Motor neuron (in vitro differentiated cells): Measurements from ENCODE around the gene PNKD. TPM values are rescaled to one million over a fixed set of nuclear protein-coding genes. Genes with fewer than 3 reads are reported as not detected.

Source experiments
- ATAC-seq, 8 experiments: fragments of 200-7000 bp; cut with Tn5 transposase; replicated peaks in 6 of 8; 2 replicates each; pipeline ENCODE4 v1.8.0; 2021; ENCODE audit warnings: mild to moderate bottlenecking in 8 of 8, moderate library complexity in 8 of 8
- H3K27ac ChIP-seq, 2 donors: fragments of 250-450 bp; sonication (Bioruptor Pico); 2 replicates each; pipeline ENCODE4 v1.9.0; 2021; ENCODE audit warnings: antibody characterized with exemption in 2 of 2, mild to moderate bottlenecking in 2 of 2, moderate library complexity in 1 of 2
- H3K4me1 ChIP-seq, 2 donors: fragments of 250-450 bp; sonication (Bioruptor Pico); replicated peaks in 1 of 2; 2 replicates each; pipeline ENCODE4 v1.6.1; 2021; ENCODE audit warnings: antibody characterized with exemption in 2 of 2, mild to moderate bottlenecking in 2 of 2, moderate library complexity in 1 of 2
- H3K4me3 ChIP-seq, 5 donors: fragments of 250-450 bp; sonication (Bioruptor Pico); 2 replicates each; pipeline ENCODE4 v1.9.0; 2021; ENCODE audit warnings: antibody characterized with exemption in 5 of 5, mild to moderate bottlenecking in 5 of 5, moderate library complexity in 4 of 5
- WGBS, 10 experiments: fragments of 450-650 bp; shearing (Covaris generic); methylation state at CpG; one replicate each; pipeline ENCODE4 v1.0.0; 2022; 5-methylcytosine and 5-hydroxymethylcytosine counted together
- in situ Hi-C, 9 experiments: fragments of 400-800 bp; cut with MboI; loops; one replicate each; pipeline ENCODE4 v1.15.0; 2021; ENCODE audit warnings: low sequenced_read_pairs in 9 of 9, low pct_unique_long_range_greater_than_20kb in 2 of 9; ENCODE audit not compliant: unreplicated experiment in 9 of 9
- total RNA-seq, 8 experiments: library from RNA; unstranded; fragments of 300-600 nt; gene quantifications; 2 replicates each; pipeline versions ENCODE4 v1.2.3 to v1.2.4, GENCODE V29; 2022

The PNKD gene
- total RNA-seq, 8 experiments from 2014 or later, result 41.4 to 122 (median 60.8) TPM

- in situ Hi-C loops, result loop anchor here in 8 of 9 experiments (10.0 to 25.0 kb wide), 2 partner anchors 85 to 102 kb away; partner anchors contain the start of gene TMBIM1 (in 7 of the 8)
- ATAC-seq, result no peak
- H3K4me1 ChIP-seq, result no peaks in the 10 kb centered on the region
- no peak overlapping the region for H3K4me3 ChIP-seq
- WGBS, 10 experiments, result 49 to 100% (median 86%) methylated on average over 1 to 11 of the region's 17 CpGs; no CpG with 5 or more reads in 3 of the 10 experiments
- H3K27ac ChIP-seq, result no peak overlapping the region
Observed at GRCh38 chr2:218389333-218390150, 119.2 kb downstream of the PNKD start.

GRCh38 chr2:218391202-218391601, 120.9 kb downstream of the PNKD start:
- 73 to 100% methylated on average over 2 to 3 of the region's 23 CpGs; no CpG with 5 or more reads in 8 of the 10 experiments for WGBS, 10 experiments
- ATAC-seq, result no peak
- no peak overlapping the region for H3K4me3 ChIP-seq
- H3K27ac ChIP-seq, result no peak overlapping the region
- in situ Hi-C loops, result loop anchor here in 8 of 9 experiments (10.0 to 25.0 kb wide), 2 partner anchors 86 to 104 kb away; partner anchors contain the start of gene TMBIM1 (in 7 of the 8)
- no peaks in the 10 kb centered on the region for H3K4me1 ChIP-seq

GRCh38 chr2:218392459-218392858, 122.1 kb downstream of the PNKD start:
- Histone ChIP-seq H3K27ac (no peak overlapping the region), H3K4me1 (peaks cover 0 to 6% of the 10 kb centered on the region in 2 donors), H3K4me3 (no peak overlapping the region)
- no peak for ATAC-seq
- in situ Hi-C loops, result loop anchor here in 8 of 9 experiments (10.0 to 25.0 kb wide), 2 partner anchors 88 to 105 kb away; partner anchors contain the start of gene TMBIM1 (in 7 of the 8)
- WGBS, 10 experiments, result 75 to 100% (median 89%) methylated on average over 1 to 4 of the region's 5 CpGs; no CpG with 5 or more reads in 4 of the 10 experiments

DNA sequence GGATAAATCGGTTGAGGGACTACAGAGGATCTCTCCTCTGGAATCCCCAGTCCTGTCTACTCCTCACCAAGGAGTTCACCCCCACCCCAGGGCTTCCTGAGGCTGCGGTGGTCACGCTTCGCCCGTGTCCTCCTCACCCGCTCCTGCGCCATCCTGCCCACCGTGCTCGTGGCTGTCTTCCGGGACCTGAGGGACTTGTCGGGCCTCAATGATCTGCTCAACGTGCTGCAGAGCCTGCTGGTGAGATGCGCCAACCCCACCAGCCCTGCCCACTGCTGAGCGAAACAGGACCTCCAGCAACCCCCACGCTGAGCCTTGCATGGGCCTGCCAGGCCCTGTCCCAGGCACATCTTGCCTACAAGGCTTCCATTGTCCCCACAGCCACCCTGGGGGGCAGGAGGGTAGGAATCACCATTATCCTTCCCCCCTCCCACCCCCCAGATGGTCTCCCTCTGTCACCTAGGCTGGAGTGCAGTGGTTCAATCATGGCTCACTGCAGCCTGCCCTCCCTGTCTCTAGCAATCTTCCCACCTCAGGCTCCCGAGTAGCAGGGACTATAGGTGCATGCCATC, 122.7 kb downstream of the PNKD start:
- WGBS, 10 experiments, result 0 to 80% (median 50%) methylated on average over 1 to 4 of the region's 16 CpGs; no CpG with 5 or more reads in 5 of the 10 experiments
- ATAC-seq, result no peak
- Histone ChIP-seq H3K4me1 (peaks cover 0 to 11% of the 10 kb centered on the region in 2 donors), H3K4me3 (no peak overlapping the region), H3K27ac (no peak overlapping the region)
- in situ Hi-C loops, result loop anchor here in 8 of 9 experiments (10.0 to 25.0 kb wide), 2 partner anchors 88 to 106 kb away; partner anchors contain the start of gene TMBIM1 (in 7 of the 8)

GRCh38 chr2:218393750-218394290, 123.5 kb downstream of the PNKD start:
- Histone ChIP-seq H3K27ac (no peak overlapping the region), H3K4me1 (peaks cover 0 to 20% of the 10 kb centered on the region in 2 donors), H3K4me3 (no peak overlapping the region)
- in situ Hi-C loops, result loop anchor here in 8 of 9 experiments (10.0 to 25.0 kb wide), 2 partner anchors 89 to 107 kb away; partner anchors contain the start of gene TMBIM1 (in 7 of the 8)
- WGBS, 10 experiments, result 20 to 80% (median 41%) methylated on average over 1 to 2 of the region's 8 CpGs; no CpG with 5 or more reads in 5 of the 10 experiments
- no peak for ATAC-seq

DNA sequence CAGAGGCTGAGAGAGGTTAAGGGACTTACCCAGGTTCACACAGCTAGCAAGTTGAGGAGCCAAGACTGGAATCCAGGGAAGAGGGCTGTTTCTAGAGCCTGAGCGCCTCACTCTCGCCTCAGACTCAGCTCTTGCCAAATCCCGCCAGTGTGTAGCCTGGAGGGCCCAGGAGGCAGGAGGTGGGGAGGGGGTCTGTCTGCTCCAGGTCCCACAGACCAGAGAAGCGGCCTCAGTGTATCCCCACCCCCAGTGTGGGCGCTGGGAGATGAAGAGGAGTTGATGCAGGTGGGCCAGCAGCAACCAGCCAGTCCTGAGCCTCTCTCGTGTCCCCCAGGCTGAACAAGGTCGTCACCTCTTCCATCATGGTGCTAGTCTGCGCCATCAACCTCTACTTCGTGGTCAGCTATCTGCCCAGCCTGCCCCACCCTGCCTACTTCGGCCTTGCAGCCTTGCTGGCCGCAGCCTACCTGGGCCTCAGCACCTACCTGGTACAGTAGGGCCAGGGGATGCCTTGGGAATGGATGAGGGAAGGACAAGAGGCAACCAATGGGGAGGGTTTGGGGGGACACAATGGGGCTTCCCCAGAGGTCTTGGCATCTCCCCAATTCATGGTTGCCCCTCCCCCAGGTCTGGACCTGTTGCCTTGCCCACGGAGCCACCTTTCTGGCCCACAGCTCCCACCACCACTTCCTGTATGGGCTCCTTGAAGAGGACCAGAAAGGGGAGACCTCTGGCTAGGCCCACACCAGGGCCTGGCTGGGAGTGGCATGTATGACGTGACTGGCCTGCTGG, 124.2 kb downstream of the PNKD start:
- in situ Hi-C loops, result loop anchor here in 8 of 9 experiments (10.0 to 25.0 kb wide), 2 partner anchors 90 to 107 kb away; partner anchors contain the start of gene TMBIM1 (in 7 of the 8)
- H3K4me3 ChIP-seq, result no peak overlapping the region
- no peak overlapping the region for H3K27ac ChIP-seq
- no peak for ATAC-seq
- peaks cover 0 to 20% of the 10 kb centered on the region in 2 donors for H3K4me1 ChIP-seq
- 50 to 86% (median 80%) methylated on average over 1 to 6 of the region's 13 CpGs; no CpG with 5 or more reads in 3 of the 10 experiments for WGBS, 10 experiments

DNA sequence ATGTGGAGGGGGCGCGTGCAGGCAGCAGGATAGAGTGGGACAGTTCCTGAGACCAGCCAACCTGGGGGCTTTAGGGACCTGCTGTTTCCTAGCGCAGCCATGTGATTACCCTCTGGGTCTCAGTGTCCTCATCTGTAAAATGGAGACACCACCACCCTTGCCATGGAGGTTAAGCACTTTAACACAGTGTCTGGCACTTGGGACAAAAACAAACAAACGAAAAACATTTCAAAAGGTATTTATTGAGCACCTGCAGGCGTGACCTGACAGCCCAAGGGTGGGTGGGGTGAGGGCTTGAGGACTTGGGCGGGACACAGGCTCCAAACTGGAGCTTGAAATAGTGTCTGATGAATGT, 124.7 kb downstream of the PNKD start:
- 60 to 100% (median 90%) methylated on average over 1 to 2 of the region's 6 CpGs; no CpG with 5 or more reads in 7 of the 10 experiments for WGBS, 10 experiments
- no peak for ATAC-seq
- Histone ChIP-seq H3K27ac (no peak overlapping the region), H3K4me1 (peaks cover 0 to 20% of the 10 kb centered on the region in 2 donors), H3K4me3 (no peak overlapping the region)
- in situ Hi-C loops, result loop anchor here in 8 of 9 experiments (10.0 to 25.0 kb wide), 2 partner anchors 90 to 108 kb away; partner anchors contain the start of gene TMBIM1 (in 7 of the 8)

GRCh38 chr2:218395456-218395825, 125.1 kb downstream of the PNKD start:
- in situ Hi-C loops, result loop anchor here in 8 of 9 experiments (10.0 to 25.0 kb wide), 2 partner anchors 91 to 108 kb away; partner anchors contain the start of gene TMBIM1 (in 7 of the 8)
- peak overlapping the region; percentile 83 to 96 (median 85) for H3K4me3 ChIP-seq
- peaks cover 0 to 20% of the 10 kb centered on the region in 2 donors for H3K4me1 ChIP-seq
- 0 to 22% (median 13%) methylated on average over 1 to 10 of the region's 16 CpGs; no CpG with 5 or more reads in 3 of the 10 experiments for WGBS, 10 experiments
- H3K27ac ChIP-seq, result no peak overlapping the region
- ATAC-seq, result peak in 1 of 8 experiments; percentile 1

DNA sequence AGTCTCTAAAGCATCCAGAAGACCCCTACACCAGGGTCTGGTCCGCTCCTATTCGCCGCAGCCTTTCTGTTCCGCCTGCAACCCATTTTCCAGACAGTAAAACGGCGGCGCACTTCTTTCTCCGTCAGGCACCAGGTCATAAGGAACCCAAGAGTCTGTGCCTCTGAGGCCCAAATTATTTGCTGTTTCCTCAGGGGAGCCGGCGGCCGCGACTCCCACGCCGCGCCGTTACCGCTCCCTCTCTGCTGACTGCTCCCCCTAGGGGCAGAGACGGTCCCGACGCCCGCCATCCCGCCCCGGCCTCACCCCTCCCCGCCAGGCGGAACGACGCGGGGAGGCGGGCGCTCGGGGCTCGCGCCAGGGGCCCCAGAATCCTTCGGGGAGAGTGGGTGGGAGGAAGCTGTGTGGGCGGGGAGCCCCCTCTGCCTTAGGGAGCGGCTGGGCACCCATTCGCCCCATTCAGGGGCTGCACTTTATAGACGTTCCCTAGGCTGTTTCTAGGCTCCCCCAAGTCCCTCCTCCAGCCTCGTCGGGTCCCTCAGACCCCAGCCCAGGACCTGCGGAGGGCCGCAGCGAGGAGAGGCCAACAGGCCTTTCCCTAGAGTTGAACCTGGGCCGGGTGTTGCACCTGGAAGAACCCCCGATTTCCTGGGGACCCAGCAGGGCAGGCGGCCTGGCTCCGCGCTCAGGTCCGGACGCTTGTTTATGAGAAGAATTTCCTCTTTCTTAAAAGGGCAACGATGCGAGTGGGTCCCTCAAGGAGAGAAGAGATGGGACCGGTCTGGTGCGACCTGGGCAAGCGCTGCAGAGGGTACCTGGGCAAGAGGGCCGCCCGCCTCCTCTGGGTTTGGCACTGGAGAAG, 125.7 kb downstream of the PNKD start:
- peak; percentile 47 to 85 (median 78) for ATAC-seq
- peaks cover 2 to 22% of the 10 kb centered on the region in 2 donors for H3K4me1 ChIP-seq
- 0 to 15% (median 1%) methylated on average over 2 to 16 of the region's 57 CpGs; no CpG with 5 or more reads in 4 of the 10 experiments for WGBS, 10 experiments
- peak overlapping the region; percentile 83 to 96 (median 85) for H3K4me3 ChIP-seq
- in situ Hi-C loops, result loop anchor here in 8 of 9 experiments (10.0 to 25.0 kb wide), 2 partner anchors 91 to 109 kb away; partner anchors contain the start of gene TMBIM1 (in 7 of the 8)
- H3K27ac ChIP-seq, result peak overlapping the region; percentile 64 to 89
